Neuronal stem cell (in vitro differentiated cells): Measurements from ENCODE around the gene SCART1. TPM values are rescaled to one million over a fixed set of nuclear protein-coding genes. Genes with fewer than 3 reads are reported as not detected.

Source experiments
- DNase-seq: peaks from one replicate; pipeline ENCODE4 v3.0.0-alpha.2; 2013; ENCODE audit warnings: low spot score
- H2AFZ ChIP-seq: one replicate; pipeline ENCODE4 v1.6.1; 2013; ENCODE audit warnings: mild to moderate bottlenecking, low read length, inconsistent platforms
- H2AK5ac ChIP-seq: 2 replicates; pipeline ENCODE4 v1.6.1; 2013; ENCODE audit warnings: low read depth, mild to moderate bottlenecking, inconsistent platforms, low read length, moderate library complexity, mixed read lengths
- H2BK120ac ChIP-seq: 2 replicates; pipeline ENCODE4 v1.6.1; 2013; ENCODE audit warnings: low read depth, mild to moderate bottlenecking, inconsistent platforms, low read length, moderate library complexity, mixed read lengths
- H2BK12ac ChIP-seq: one replicate; pipeline ENCODE4 v1.6.1; 2013; ENCODE audit warnings: low read length, inconsistent platforms
- H2BK15ac ChIP-seq: 2 replicates; pipeline ENCODE4 v1.6.1; 2013; ENCODE audit warnings: mild to moderate bottlenecking, low read length, inconsistent platforms, mixed read lengths
- H2BK5ac ChIP-seq: one replicate; pipeline ENCODE4 v1.6.1; 2013; ENCODE audit warnings: inconsistent platforms, mild to moderate bottlenecking, low read length, moderate library complexity
- H3K14ac ChIP-seq: one replicate; pipeline ENCODE4 v1.6.1; 2013; ENCODE audit warnings: low read length, inconsistent platforms
- H3K18ac ChIP-seq: 2 replicates; pipeline ENCODE4 v1.6.1; 2013; ENCODE audit warnings: low read length, inconsistent platforms
- H3K23ac ChIP-seq: 2 replicates; pipeline ENCODE4 v1.6.1; 2013; ENCODE audit warnings: low read depth, mild to moderate bottlenecking, mixed read lengths, low read length, inconsistent platforms; ENCODE audit not compliant: poor library complexity
- H3K27ac ChIP-seq: replicated peaks from 3 replicates; pipeline ENCODE4 v1.5.1; 2013; ENCODE audit warnings: low read length, inconsistent platforms
- H3K27me3 ChIP-seq, 3 experiments: 2 replicates each; pipeline ENCODE4 v1.6.1; 2013; ENCODE audit warnings: low read length in 3 of 3, mild to moderate bottlenecking in 2 of 3, inconsistent platforms in 1 of 3, low read depth in 1 of 3, mixed read lengths in 1 of 3, moderate library complexity in 1 of 3; ENCODE audit not compliant: control insufficient read depth in 3 of 3, insufficient read depth in 3 of 3
- H3K36me3 ChIP-seq, 2 donors: replicated peaks in 1 of 2; 2 replicates each; pipeline ENCODE4 v1.6.1; 2013; ENCODE audit warnings: low read length in 2 of 2; ENCODE audit not compliant: control insufficient read depth in 2 of 2, insufficient read depth in 2 of 2
- H3K4ac ChIP-seq: 2 replicates; pipeline ENCODE4 v1.6.1; 2013; ENCODE audit warnings: inconsistent platforms, mild to moderate bottlenecking, low read length, moderate library complexity
- H3K4me1 ChIP-seq, 2 donors: 1 replicate in 1 of 2; 2 replicates in 1 of 2; pipeline ENCODE4 v1.6.1; 2013; ENCODE audit warnings: low read length in 2 of 2, low read depth in 1 of 2; ENCODE audit not compliant: control insufficient read depth in 2 of 2, insufficient read depth in 1 of 2
- H3K4me2 ChIP-seq: one replicate; pipeline ENCODE4 v1.6.1; 2013; ENCODE audit warnings: mild to moderate bottlenecking, low read length, inconsistent platforms; ENCODE audit not compliant: insufficient read depth, poor library complexity, severe bottlenecking
- H3K4me3 ChIP-seq, 2 donors: 2 replicates each; pipeline ENCODE4 v1.5.1; 2013; ENCODE audit warnings: low read length in 2 of 2, mild to moderate bottlenecking in 2 of 2, inconsistent platforms in 1 of 2, moderate library complexity in 1 of 2
- H3K79me1 ChIP-seq: one replicate; pipeline ENCODE4 v1.6.1; 2013; ENCODE audit warnings: low read depth, mild to moderate bottlenecking, inconsistent platforms, low read length, moderate library complexity
- H3K9ac ChIP-seq: one replicate; pipeline ENCODE4 v1.6.1; 2013; ENCODE audit warnings: mild to moderate bottlenecking, low read depth, low read length, inconsistent platforms; ENCODE audit not compliant: poor library complexity
- H3K9me3 ChIP-seq, 2 donors: replicated peaks in 1 of 2; 2 replicates each; pipeline versions ENCODE3 to v1.6.1; 2013; ENCODE audit warnings: low read length in 2 of 2, mild to moderate bottlenecking in 2 of 2, inconsistent platforms in 1 of 2, low read depth in 1 of 2, mixed read lengths in 1 of 2, moderate library complexity in 1 of 2; ENCODE audit not compliant: control insufficient read depth in 2 of 2, insufficient read depth in 1 of 2
- H4K8ac ChIP-seq: one replicate; pipeline ENCODE4 v1.6.1; 2013; ENCODE audit warnings: low read depth, mild to moderate bottlenecking, inconsistent platforms, low read length, moderate library complexity
- H4K91ac ChIP-seq: one replicate; pipeline ENCODE4 v1.6.1; 2013; ENCODE audit warnings: low read length, low read depth, mild to moderate bottlenecking, inconsistent platforms; ENCODE audit not compliant: poor library complexity
- WGBS, 2 donors: extraction: QIAGEN DNeasy Blood & Tissue Kit; methylation state at CpG; one replicate each; pipeline ENCODE4 v1.1.7; 2013; ENCODE audit warnings: missing lambda C conversion rate in 2 of 2, mixed read lengths in 1 of 2; ENCODE audit not compliant: insufficient read length in 2 of 2, insufficient replicate concordance in 1 of 2; ENCODE audit errors: extremely low coverage in 2 of 2; 5-methylcytosine and 5-hydroxymethylcytosine counted together
- polyA plus RNA-seq, 2 experiments: library from polyadenylated mRNA; stranded (reverse); fragments of 200-250 nt; gene quantifications; one replicate each; pipeline ENCODE4 v1.2.3, GENCODE V29; 2013

SCART1 gene
- polyA plus RNA-seq (2013, experiment 1 of 2): 0.56 TPM
- 0.46 TPM for polyA plus RNA-seq (2013, experiment 2 of 2)

- DNase-seq: no peak
- H2AK5ac ChIP-seq: no peak within 1 kb of the TSS
Observed at GRCh38 chr10:133453516-133454203, at the start of gene SCART1. SCART1 (plus strand) TSS chr10:133453945; CDS start chr10:133453998, 53 bp downstream.

GRCh38 chr10:133405272-133405671, 48.5 kb upstream of the SCART1 start:
- H3K23ac ChIP-seq: no peak overlapping the region
- H3K14ac ChIP-seq: no peak overlapping the region
- no peak overlapping the region for H2BK5ac ChIP-seq
- H3K9me3 ChIP-seq: peaks cover 2 to 29% of the 10 kb centered on the region in 2 donors
- no peaks in the 10 kb centered on the region for H3K4me1 ChIP-seq
- no peak overlapping the region for H2AFZ ChIP-seq
- no peak overlapping the region for H2BK15ac ChIP-seq
- H4K8ac ChIP-seq: no peak overlapping the region
- H3K4ac ChIP-seq: no peak overlapping the region
- H3K4me2 ChIP-seq: no peak overlapping the region
- no CpG with 5 or more reads among the region's 2 CpGs for WGBS, 2 donors
- H3K79me1 ChIP-seq: peaks cover 10% of the 10 kb centered on the region
- no peak overlapping the region for H2BK120ac ChIP-seq
- no peak overlapping the region for H3K27ac ChIP-seq
- no peak overlapping the region for H3K18ac ChIP-seq
- no peak overlapping the region for H3K4me3 ChIP-seq
- no peak overlapping the region for H2BK12ac ChIP-seq
- DNase-seq: no peak
- H4K91ac ChIP-seq: no peak overlapping the region
- H3K9ac ChIP-seq: no peak overlapping the region
- H2AK5ac ChIP-seq: no peak overlapping the region
- peaks cover 28 to 97% of the 10 kb centered on the region in 2 donors for H3K36me3 ChIP-seq
- peaks cover 0 to 2% (median 0%) of the 10 kb centered on the region in 3 experiments for H3K27me3 ChIP-seq

More at GRCh38 chr10:133453516-133454203, at the start of gene SCART1:
- Histone ChIP-seq H3K27ac (no peak within 1 kb of the TSS), H3K79me1 (peaks cover 3% of the 10 kb centered on the region), H3K23ac (no peak within 1 kb of the TSS), H3K36me3 (no peaks in the 10 kb centered on the region), H2BK5ac (no peak within 1 kb of the TSS), H3K18ac (no peak within 1 kb of the TSS), H3K4ac (no peak within 1 kb of the TSS), H3K9me3 (peaks cover 0 to 54% of the 10 kb centered on the region in 2 donors), H2AFZ (peak within 1 kb of the TSS; percentile 40), H4K8ac (no peak within 1 kb of the TSS), H4K91ac (no peak within 1 kb of the TSS), H3K4me1 (no peaks in the 10 kb centered on the region), H2BK12ac (no peak within 1 kb of the TSS), H3K14ac (no peak within 1 kb of the TSS), H3K4me3 (no peak within 1 kb of the TSS), H2BK120ac (no peak within 1 kb of the TSS), H3K9ac (no peak within 1 kb of the TSS), H3K4me2 (no peak within 1 kb of the TSS), H3K27me3 (no peaks in the 10 kb centered on the region), H2BK15ac (no peak within 1 kb of the TSS)
- no CpG with 5 or more reads among the region's 11 CpGs for WGBS, 2 donors

DNA sequence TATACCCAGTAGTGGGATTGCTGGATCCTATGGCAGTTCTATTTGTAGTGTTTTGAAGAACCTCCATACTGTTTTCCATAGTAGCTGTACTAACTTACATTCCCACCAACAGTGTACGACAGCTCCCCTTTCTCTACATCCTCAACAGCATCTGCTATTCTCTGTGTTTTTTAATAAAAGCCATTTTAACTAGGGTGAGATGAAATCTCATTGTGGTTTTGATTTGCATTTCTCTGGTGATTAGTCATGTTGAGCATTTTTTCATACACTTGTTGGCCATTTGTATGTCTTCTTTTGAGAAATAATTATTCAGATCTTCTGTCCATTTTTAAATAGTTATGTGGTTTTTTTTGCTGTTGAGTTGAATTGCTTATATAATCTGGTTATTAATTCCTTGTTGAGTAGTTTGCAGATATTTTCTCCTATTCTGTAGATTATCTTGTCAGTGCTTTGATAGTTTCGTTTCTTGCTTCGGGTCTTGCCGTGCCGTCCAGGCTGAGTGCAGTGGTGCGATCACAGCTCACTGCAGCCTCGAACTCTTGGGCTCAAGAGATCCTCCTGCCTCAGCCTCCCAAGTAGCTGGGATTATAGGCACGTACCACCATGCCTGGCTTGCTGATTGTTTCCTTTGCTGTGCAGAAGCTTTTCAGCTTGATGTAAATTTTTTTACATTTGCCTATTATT, 47.8 kb upstream of the SCART1 start:
- Histone ChIP-seq H3K36me3 (peaks cover 26 to 97% of the 10 kb centered on the region in 2 donors), H3K9ac (no peak overlapping the region), H3K4me2 (no peak overlapping the region), H2BK12ac (no peak overlapping the region), H2AFZ (no peak overlapping the region), H3K27me3 (peaks cover 0 to 2% (median 0%) of the 10 kb centered on the region in 3 experiments), H2BK5ac (no peak overlapping the region), H3K4me1 (no peaks in the 10 kb centered on the region), H3K27ac (no peak overlapping the region), H2BK120ac (no peak overlapping the region), H3K14ac (no peak overlapping the region), H3K4me3 (no peak overlapping the region), H4K8ac (no peak overlapping the region), H2BK15ac (no peak overlapping the region), H3K9me3 (peaks cover 2 to 36% of the 10 kb centered on the region in 2 donors), H3K79me1 (peaks cover 10% of the 10 kb centered on the region), H4K91ac (no peak overlapping the region), H2AK5ac (no peak overlapping the region), H3K18ac (no peak overlapping the region), H3K4ac (no peak overlapping the region), H3K23ac (no peak overlapping the region)
- no peak for DNase-seq
- WGBS, 2 donors: no CpG with 5 or more reads among the region's 8 CpGs
